Fibroblast of peridontal ligament (primary cell): ENCODE results near the gene NRIP1.

ENCODE experiments used
- DNase-seq: peaks from one replicate; pipeline ENCODE4 v3.0.0-alpha.2; 2010; ENCODE audit errors: extremely low read depth

NRIP1 gene

GRCh38 chr21:15064576-15065391 lies at the start of gene NRIP1:
TSS of gene NRIP1 (minus strand) at chr21:15065000. CDS start at chr21:14968192, 96,808 bp downstream.
- DNase-seq: peak; percentile 88

GRCh38 chr21:15112858-15113257 lies 48.1 kb upstream of the NRIP1 start:
- DNase-seq: no peak

- DNase-seq: no peak
These were observed 44.0 kb upstream of the NRIP1 start for GRCh38 chr21:15108801-15109200.

GRCh38 chr21:15104470-15104869 lies 39.7 kb upstream of the NRIP1 start:
- no peak for DNase-seq

- DNase-seq: peak; percentile 2
These were observed 34.1 kb upstream of the NRIP1 start for GRCh38 chr21:15098908-15099307.

- DNase-seq: no peak
These were observed 33.4 kb upstream of the NRIP1 start for GRCh38 chr21:15098181-15098580.

- DNase-seq: no peak
These were observed 32.8 kb upstream of the NRIP1 start for GRCh38 chr21:15097580-15097979.

GRCh38 chr21:15096146-15096545 lies 31.3 kb upstream of the NRIP1 start:
- no peak for DNase-seq

- DNase-seq: no peak
These were observed 30.5 kb upstream of the NRIP1 start for GRCh38 chr21:15095326-15095725.

GRCh38 chr21:15094706-15095105 lies 29.9 kb upstream of the NRIP1 start:
- peak; percentile 6 for DNase-seq

GRCh38 chr21:15093216-15093615 lies 28.4 kb upstream of the NRIP1 start:
- no peak for DNase-seq

GRCh38 chr21:15092745-15093144 lies 27.9 kb upstream of the NRIP1 start:
- no peak for DNase-seq

- DNase-seq: no peak
These were observed 25.6 kb upstream of the NRIP1 start for GRCh38 chr21:15090390-15090789.

GRCh38 chr21:15088488-15088887 lies 23.7 kb upstream of the NRIP1 start:
- DNase-seq: no peak

GRCh38 chr21:15084668-15085067 lies 19.9 kb upstream of the NRIP1 start:
- no peak for DNase-seq

GRCh38 chr21:15080526-15080925 lies 15.7 kb upstream of the NRIP1 start:
- DNase-seq: no peak

GRCh38 chr21:15079269-15079668 lies 14.5 kb upstream of the NRIP1 start:
- no peak for DNase-seq

- no peak for DNase-seq
These were observed 13.4 kb upstream of the NRIP1 start for GRCh38 chr21:15078180-15078579.

GRCh38 chr21:15077529-15078145 lies 12.8 kb upstream of the NRIP1 start:
- no peak for DNase-seq

- DNase-seq: no peak
These were observed 11.9 kb upstream of the NRIP1 start for GRCh38 chr21:15076730-15077129.

- DNase-seq: no peak
These were observed 6.2 kb upstream of the NRIP1 start for GRCh38 chr21:15071009-15071408.

- DNase-seq: peak; percentile 55
These were observed 1.3 kb upstream of the NRIP1 start for GRCh38 chr21:15066123-15066575.

GRCh38 chr21:15065392-15066122 lies 757 bp upstream of the NRIP1 start:
- peak; percentile 86 for DNase-seq
